Measurements from ENCODE around the gene HS6ST1.
A peak's percentile ranks its signal among the peaks of the same experiment; 100 is the strongest.

HS6ST1 gene

DNA sequence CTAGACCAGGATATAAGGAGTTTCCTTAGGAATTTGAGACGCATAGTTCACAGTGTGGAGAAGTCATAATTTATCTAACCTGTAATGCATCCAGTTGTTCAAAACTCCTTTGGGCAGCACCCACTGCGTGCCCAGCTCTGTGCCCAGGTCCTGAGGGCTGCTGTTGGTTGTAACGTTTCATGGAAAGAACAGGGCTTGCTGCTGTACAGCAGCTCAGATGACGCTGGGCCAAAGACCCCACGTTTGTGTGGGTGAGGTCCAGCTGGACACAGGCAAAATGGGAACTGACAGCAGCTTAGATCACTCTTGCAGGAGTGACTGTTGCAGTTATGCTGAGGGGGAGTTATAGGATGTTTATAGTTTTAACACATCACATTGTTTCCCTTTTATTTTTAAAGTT, 30.0 kb upstream of the HS6ST1 start:
- DNase-seq (ENCODE audit: low spot score) = no peak

DNA sequence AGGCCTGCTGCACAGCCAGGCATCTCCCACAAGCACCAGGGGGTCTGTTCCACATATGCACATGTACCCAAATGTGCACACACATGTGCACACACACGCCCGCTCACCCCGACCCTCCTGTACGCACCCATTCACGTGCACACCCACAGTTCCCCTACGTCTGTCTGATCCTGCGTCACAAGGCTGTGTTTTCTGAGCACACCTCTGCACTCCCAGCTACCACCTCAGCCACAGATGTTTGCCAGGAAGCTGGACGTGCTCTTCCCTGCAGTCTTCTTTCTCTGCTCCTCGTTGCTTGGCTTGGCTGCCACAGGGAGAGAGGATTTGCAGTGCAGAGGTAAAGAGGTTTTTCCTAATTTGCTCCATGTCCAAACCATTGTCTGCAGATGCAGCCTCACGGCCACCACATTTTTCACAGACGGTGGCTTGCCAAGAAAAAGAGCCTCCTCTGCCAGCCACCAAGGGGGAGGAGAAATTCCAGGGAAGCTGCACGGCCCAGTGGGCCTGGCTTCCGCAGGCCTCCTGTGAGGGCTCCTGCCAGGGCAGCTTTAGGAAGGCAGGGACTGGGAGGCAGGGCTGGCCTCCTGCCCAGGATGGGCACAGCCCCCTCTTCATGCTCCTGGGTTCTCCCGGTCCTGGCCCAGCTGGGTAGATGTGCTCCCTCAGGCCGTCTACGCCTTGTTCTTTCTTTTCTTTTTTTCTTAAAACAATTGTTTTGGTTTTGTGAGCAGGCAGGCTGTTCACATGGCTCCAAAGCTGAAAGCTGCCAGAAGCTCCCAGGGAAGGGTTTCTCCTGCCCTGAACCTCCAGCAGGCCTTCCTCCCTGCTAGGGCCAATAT, 29.3 kb upstream of the HS6ST1 start:
- peak; percentile 54 for DNase-seq (ENCODE audit: low spot score)

DNA sequence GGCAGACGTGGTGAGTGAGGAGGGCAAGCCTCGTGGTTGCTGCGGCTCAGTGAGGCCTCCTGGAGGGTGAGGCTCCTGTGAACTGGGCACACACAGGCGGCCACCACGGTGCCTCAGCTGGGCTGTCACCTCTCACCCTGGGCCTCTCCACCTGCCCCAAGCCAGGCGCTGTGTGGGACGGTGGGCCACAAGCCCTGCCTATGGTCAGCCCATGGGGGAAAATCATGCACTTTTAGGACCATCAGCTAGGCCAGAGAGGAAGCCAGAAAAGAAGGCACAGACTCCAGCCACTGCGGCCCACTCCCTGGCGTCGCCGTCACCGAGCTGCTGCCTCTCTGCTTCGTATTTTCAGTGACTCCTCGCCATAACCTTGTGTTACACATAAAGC, 28.5 kb upstream of the HS6ST1 start:
- no peak for DNase-seq (ENCODE audit: low spot score)

DNA sequence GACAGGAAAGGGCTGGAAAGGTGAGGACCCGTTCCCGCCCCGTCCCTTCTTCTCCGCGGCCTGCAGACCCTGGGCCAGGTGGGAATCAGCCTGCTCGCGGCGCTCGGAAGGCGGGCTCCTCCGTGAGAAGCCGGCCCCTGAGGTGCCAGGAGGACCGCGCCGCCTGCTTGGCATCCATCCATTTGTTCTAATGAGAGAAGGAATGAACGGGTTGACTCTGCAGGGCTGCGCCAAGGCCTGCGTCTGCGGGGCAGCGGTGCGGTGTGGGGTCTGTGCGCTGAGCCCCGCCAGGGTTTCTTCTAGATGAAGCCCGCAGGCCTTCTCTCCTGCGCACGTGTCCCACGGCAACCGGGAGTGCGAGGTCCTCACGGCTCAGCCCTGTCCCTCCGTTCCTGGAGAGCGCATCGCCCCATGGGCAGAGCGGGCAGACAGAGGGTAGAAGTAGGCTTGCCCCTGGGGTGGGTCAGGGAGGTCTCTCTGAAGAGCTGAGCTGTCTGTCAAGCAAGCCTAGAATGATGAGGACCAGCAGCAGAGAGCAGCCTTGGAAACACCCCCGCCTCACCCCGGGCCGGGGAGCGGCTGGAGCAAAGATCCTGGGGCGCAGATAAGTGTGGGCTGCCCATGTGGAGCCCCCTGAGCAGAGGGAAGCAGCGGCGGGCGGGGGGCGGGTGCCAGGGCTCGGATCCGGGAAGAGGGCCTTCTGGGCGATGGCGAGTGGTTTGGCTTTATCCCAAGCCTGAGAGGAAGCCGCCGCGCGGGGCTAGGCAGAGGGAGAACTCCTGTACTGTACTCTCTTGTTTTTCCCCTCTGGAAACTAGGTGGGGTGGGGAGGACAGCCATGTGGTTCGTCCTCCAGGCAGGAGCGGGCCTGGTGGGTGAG, 27.9 kb upstream of the HS6ST1 start:
- DNase-seq (ENCODE audit: low spot score) = no peak

DNA sequence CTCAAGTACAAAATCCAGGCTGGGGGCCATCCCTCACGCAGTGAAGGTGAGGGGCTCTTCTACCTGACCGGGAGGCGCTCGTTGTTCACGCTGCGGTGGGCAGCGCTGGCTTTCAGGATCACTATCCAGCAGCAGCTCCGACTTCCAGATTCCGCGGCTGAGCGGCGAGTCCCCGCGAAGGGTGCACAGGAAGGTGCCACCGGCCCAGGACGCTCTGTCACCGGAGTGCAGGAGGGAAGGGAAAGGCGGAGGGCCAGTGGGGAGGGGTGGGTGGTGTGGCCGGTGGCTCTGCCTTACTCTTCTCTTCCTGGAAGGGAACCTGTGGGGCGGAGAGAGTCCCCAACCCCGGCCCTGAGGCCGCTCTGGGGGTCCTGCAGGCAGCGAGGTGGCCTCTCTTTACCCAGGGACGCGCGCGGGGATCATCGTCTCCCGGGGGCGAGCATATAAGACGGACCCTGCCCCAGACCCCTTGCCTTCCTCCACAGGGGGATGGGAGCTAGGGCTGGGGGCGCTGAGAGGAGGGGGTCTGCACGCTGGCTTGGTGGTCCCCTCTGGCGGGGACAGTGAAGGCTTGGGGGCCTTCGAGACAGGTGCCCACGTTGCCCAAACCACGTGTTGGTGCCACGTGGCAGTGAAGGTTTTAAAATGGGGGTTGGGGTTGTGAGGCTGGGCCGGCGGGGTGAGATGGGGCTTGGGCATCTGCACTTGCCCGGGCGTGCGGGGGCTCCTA, 26.9 kb upstream of the HS6ST1 start:
- no peak for DNase-seq (ENCODE audit: low spot score)

DNA sequence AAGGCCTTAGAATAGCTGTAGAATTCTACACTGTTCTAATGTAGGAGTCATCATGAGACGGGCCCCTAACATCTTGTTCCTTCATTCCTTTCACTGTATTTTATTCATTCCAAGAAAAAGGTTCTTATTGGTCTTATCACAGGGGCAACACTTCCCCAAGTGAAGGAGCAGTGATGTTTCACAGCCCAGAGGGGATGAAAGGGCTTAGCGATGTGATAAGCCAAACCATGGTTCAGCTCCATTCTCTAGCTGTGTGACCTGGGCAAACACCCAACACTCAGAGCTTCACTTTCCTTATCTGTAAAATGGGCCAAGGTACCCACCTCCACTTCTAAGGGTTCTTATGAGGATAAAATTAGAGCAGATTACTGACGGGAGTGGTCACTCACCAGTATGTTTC, 25.4 kb upstream of the HS6ST1 start:
- DNase-seq (ENCODE audit: low spot score) = no peak

DNA sequence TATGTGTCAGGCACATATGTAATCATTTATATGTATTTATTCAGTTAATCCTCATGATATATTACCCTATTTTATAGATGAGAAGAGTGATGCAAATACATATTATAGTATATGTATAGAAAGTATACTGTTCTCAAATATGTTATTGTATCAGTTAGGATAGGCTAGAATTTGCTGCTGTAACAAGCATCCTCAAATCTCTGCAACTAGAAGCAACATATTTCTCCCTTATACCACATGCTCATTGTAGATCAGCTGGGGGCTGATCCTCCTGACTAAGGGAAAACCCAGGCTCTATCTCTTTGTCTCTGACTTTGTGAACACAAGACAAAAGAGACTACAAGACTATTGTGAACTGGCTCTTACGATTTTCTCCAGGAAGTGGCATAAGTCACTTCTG, 24.8 kb upstream of the HS6ST1 start:
- no peak for DNase-seq (ENCODE audit: low spot score)

DNA sequence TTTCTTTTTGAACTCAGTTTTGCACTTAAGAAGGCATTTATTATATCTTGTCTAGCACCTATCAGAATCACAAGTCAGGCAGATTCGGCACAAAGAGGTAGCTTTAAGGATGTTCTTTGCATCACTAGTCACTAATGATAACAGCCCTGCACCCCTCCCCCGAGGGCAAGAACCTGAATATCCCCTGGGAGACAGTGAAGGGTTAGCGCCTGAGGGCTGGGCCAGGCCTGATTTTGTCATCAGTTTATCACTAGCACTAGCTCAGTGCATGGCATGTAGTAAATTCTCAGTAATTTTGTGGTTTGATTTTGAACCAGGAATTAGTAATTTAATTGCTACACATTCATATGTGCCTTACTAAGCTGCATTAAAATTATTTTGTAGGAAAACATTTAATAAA, 23.9 kb upstream of the HS6ST1 start:
- no peak for DNase-seq (ENCODE audit: low spot score)

DNA sequence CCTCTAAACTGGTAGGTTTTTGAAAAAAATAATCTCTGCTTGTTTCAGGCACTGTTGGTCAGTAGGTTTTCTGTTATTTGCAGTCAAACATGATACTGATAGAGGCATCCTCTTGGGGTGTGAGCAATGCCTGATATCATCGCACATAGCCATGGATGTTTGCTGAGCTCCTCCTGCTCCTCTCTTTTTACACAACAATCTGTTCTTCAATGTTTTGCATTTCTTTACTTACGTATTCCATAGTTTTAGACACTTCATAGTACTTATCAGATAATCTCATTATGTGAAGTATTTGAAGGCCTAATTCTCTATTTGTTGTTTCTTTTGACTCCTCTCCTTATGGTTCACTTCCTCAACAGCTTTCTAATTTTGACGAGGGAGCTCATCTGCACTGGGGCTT, 23.0 kb upstream of the HS6ST1 start:
- no peak for DNase-seq (ENCODE audit: low spot score)

DNA sequence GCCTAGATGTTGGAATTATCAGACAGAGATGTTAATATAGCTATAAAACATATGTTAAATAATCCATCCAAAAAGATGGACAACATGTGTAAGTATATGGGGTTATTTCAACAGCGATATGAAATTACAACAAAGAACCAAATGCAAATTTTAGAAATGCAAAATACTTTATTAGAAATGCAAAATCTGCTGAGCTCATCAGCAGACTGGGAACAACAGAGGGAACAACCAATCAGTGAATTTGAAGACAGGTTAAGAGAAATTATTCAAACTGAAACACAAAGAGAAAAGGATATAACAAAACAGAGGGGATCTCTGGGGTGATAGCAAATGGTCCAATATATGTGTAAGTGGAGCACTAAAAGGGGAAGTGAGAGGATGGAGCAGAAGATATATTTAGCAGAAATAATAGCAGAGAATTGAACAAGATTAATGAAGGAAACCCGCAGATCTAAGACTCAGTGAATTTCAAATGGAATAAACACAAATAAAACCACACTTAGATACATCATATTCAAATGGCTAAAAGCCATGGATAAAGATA, 13.5 kb upstream of the HS6ST1 start:
- no peak for DNase-seq (ENCODE audit: low spot score)

DNA sequence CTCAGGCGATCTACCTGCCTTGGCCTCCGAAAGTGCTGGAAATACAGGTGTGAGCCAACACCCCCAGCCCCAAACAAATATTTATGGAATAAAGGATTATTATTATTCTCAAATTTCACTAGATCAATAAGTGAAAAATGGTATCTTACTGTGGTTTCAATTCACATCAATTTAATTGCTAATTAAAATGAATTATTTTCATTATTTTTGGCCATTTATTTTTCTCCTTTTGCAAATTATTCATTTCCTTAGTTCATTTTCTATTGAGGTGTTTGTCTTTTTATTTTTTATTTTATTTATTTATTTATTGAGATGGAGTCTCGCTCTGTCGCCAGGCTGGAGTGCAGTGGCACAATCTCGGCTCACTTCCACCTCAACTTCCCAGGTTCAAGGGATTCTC, 11.9 kb upstream of the HS6ST1 start:
- no peak for DNase-seq (ENCODE audit: low spot score)

DNA sequence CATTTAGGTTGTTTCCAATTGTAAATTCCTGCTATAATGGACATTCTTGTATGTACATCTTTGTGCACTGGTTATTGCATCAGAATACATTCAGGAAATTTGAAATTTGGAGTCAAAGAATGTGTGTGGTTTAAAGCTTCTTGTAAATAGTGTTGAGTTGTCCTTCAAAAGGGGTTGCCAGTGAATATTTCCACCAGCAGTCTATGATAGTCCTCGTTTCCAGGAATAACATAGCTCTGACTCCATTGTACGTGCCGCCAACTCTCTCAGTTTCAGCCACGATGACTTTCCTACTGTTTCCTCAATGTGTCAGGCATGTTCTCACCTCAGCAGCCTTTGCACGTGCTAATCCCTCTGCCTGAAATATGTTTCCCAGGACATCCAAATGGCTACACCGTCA, 10.9 kb upstream of the HS6ST1 start:
- no peak for DNase-seq (ENCODE audit: low spot score)

DNA sequence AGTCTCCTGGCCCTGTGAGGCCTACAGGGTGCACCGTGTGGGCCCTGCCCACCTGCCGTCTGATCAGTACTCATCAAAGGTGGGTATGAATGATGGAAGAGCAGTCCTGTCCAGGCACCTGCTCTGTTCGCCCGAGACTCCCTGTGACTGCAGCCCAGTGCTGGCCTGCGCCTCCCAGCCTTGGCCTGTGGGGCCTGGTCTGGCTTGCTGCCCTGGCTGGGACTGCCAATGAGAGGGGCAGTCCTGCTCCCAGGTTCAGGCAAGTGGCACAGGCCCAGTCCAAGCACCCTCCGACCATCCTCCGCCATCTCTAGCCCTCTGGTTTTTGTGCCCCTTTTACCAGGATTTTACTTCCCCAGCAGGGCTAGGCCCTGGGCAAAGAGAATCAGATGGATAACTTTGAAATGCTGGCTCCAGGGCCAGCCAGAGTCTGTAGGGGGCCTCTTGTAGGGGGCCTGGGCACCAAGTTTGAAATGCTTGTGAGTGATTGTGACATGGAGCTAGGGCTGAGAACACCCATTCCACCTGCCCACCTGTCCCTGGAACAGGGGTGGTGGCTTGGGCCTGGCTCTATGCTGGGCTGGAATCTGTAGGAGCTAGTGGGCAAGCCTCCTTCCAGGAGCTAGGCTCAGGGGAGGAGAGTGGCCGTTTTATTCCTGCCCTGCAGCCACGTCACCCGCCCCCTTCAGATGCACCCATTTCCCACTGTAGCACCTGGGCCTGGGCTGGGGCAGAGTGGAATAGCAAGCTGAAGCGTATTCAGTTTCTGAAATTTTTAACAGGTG, 8.7 kb upstream of the HS6ST1 start:
- DNase-seq (ENCODE audit: low spot score) = no peak

DNA sequence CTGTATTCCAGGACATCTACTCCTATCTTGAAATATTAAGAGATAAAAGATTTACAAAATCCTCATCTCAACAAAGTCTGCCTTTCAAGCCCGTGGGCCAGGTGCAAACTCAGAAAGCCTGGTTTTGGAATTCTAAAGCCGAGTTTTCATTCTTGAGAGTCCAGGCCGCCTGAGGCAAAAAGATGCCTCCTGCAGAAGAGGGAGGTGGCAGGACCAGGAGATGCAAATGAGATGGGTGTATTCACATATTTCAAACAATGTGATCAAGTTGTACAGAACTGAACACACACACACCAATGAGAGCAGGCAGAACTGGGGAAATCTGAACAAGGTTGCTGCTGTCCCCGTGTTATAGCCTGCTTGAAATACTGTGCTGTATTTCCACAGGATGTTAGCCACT, 7.7 kb upstream of the HS6ST1 start:
- DNase-seq (ENCODE audit: low spot score) = no peak

DNA sequence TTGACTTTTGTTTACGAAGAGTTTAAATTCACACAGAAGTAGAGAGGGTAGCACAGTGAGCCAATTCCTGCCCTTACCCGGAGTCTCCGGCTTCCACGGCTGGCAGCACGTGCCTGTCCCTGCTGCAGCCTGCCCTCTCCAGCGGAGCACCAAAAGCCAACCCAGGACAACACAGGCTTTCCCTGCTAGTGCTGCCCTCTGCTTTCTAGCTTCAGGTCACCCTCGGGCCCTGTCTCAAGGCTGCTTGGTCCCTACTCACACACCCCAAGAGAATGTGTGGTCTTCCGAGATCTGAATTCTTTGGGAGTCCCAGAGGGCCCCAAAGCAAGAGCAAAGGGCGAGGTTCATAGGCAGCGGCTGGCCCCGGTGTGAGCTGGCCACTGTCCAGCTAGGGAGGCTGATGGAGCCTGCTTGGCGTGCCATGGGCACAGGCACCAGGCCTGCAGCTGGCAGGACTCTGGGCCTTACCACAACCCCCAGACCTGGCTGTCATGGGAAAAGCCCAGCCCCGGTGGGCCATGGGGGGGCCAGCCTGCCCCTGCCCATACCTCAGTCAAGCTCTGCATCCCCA, 7.0 kb upstream of the HS6ST1 start:
- DNase-seq (ENCODE audit: low spot score) = no peak

DNA sequence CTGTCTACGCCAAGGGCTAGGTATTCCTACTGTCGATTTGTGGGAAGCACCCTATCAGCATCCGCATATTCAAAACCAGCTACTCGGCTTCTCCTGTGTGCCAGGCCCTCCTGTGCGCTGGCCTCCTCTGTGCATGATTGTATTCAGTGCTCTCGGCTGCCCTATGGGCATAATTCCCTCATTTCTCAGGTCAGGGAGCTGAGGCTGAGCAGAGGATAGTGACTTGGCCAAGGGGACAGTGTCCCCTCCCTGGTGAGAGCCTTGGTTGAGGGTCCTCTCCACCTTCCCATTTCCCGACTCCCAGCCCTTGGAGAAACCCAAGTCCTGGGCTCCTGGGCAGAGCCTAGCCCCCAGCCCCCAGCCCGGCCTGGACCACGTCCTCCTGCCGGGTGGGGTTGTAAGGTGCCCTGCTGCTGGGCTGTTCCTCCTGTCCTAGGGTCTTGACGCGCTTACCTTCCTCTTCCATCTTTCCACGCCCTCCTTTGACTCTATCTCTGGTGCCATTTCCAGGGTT, 6.3 kb upstream of the HS6ST1 start:
- DNase-seq (ENCODE audit: low spot score) = no peak

DNA sequence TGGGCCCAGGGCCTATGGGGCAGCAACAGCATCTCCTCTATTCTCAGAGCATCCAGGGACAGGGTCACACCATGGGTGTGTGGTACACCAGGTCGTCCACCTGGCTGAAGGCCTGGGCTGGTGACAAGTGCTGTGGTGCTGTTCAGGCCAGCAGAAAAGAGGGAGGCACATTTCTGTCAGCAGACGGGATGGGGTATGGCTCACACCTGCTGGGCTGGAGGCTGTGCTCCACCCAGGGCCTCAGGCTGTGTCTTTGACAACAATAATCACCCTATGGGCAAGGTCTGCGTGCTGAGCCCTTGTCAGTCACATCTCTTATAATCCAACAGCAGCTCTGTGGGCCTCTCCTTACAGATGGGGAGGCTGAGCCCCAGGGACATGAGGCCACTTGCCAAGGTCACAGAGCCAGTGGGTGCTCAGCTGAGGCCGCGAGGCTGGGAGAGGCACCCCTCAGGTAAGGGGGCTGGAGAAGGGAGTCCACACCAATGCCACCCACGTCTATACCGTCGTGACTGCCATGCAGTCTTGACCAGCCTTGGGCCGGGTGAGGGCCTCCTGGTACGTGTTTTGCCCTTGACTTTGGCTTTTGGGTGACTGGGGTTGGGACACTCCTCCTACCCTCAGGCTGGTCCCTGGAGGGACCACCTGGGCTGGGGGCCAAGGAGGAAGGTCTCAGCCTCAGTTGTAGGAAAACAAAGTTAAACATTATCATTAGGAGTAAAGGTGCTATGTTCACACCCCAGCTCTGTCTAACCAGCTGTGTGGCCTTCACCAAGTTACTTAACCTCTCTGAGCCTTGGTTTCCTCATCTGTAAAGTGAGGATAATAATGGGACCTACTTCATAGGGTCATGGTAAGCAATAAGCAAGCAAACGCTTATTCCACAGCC, 5.6 kb upstream of the HS6ST1 start:
- DNase-seq (ENCODE audit: low spot score) = no peak

DNA sequence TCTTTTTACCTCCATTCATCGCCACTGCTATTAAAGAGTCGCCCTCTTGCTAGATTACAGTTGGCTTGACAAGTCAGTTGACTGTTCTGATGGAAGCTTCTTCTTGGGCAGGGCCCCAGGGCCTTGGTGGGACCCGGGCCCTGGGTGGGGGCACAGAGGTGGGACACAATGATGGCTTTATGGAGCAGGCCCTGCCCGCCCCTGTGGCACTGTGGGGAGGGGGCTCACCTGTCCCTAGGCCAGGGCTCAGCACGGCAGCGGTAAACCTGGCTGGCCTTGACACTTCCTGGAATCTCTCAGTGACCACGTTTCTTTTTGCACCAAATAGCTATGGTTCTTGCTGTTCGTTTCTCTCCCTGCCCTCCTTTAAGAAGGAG, 4.9 kb upstream of the HS6ST1 start:
- no peak for DNase-seq (ENCODE audit: low spot score)

DNA sequence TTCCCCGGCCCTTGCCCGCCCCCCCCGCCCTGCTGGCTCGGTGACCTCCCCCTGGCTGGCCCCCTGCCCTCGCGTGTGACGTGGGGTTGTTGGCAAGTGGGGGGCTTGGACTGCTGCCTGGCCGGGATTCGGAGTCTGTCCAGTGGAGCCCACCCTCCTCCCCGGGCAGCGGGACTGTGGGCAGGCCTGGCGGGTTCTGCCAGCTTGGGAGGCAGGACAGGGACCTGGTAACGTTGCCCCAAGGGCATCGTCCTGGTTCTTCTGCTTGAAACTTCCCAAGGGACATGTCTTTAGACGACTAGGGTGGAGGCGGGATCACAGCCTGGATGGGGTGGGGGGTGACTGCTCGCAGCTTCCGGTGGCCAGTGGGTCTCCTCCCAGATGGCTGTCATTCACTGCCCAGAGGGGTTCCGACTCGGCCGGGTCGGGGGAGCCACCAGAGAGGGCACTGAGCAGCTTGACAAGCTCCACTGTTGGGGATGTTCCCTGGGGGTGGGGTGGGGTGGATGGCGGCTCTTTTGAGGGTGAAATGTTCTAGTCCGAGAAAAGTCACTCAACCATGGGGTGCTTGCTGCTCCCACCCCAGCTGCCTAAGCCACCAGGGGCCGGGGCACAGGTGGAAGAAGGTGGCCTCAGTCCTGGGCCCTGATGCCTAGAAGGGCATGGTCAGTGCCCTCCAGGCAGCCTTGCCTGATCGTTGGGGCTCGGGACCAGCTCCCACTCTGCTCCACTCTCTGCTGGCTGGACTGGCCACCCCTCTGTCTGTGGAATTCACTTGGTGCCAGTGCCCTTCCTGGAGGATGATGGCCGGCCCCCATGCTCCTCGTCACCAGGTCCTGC, 4.3 kb upstream of the HS6ST1 start:
- DNase-seq (ENCODE audit: low spot score) = no peak
